GM21529 (cell line): Measurements from ENCODE around the gene SLC2A13.

Experiments
- ATAC-seq: cut with Tn5 transposase; IDR thresholded peaks from one replicate; pipeline ENCODE4 v1.9.1; 2021; ENCODE audit not compliant: unreplicated experiment

SLC2A13 gene

GRCh38 chr12:40002178-40003169 is 103.4 kb downstream of the SLC2A13 start:
- ATAC-seq: no peak

GRCh38 chr12:40001406-40001805 is 104.5 kb downstream of the SLC2A13 start:
- ATAC-seq: no peak

- no peak for ATAC-seq
Measured at GRCh38 chr12:40000884-40001283, 105.0 kb downstream of the SLC2A13 start.

- ATAC-seq: no peak
Measured at GRCh38 chr12:39993268-39993667, 112.6 kb downstream of the SLC2A13 start.

GRCh38 chr12:39990122-39991101 is 115.5 kb downstream of the SLC2A13 start:
- peak; percentile 97 for ATAC-seq

- no peak for ATAC-seq
Measured at GRCh38 chr12:39989501-39989900, 116.4 kb downstream of the SLC2A13 start.

GRCh38 chr12:39988574-39988973 is 117.3 kb downstream of the SLC2A13 start:
- ATAC-seq: no peak

GRCh38 chr12:39986674-39987073 is 119.2 kb downstream of the SLC2A13 start:
- no peak for ATAC-seq

- no peak for ATAC-seq
Measured at GRCh38 chr12:39984670-39985069, 121.2 kb downstream of the SLC2A13 start.

GRCh38 chr12:39975374-39975918 is 130.4 kb downstream of the SLC2A13 start:
- no peak for ATAC-seq

GRCh38 chr12:39972119-39972518 is 133.8 kb downstream of the SLC2A13 start:
- ATAC-seq: no peak

- no peak for ATAC-seq
Measured at GRCh38 chr12:39971348-39971747, 134.5 kb downstream of the SLC2A13 start.

- no peak for ATAC-seq
Measured at GRCh38 chr12:39966721-39967120, 139.2 kb downstream of the SLC2A13 start.

GRCh38 chr12:39966256-39966655 is 139.6 kb downstream of the SLC2A13 start:
- ATAC-seq: no peak

GRCh38 chr12:39959467-39959866 is 146.4 kb downstream of the SLC2A13 start:
- no peak for ATAC-seq

GRCh38 chr12:39959031-39959430 is 146.8 kb downstream of the SLC2A13 start:
- ATAC-seq: no peak

GRCh38 chr12:39958377-39958776 is 147.5 kb downstream of the SLC2A13 start:
- no peak for ATAC-seq

GRCh38 chr12:39956725-39957124 is 149.2 kb downstream of the SLC2A13 start:
- no peak for ATAC-seq

- no peak for ATAC-seq
Measured at GRCh38 chr12:39946361-39947280, 159.3 kb downstream of the SLC2A13 start.

GRCh38 chr12:39937119-39937518 is 168.8 kb downstream of the SLC2A13 start:
- no peak for ATAC-seq
